HG03432 (cell line): ENCODE results near the gene CHMP2B.
"Not testable (repeated sequence)": the region's sequence is repeated elsewhere in the genome, so short reads cannot be mapped to it uniquely, and the experiment has no call there.

ENCODE experiments used
- ATAC-seq: cut with Tn5 transposase; IDR thresholded peaks from one replicate; pipeline ENCODE4 v1.9.1; 2021; ENCODE audit warnings: mild to moderate bottlenecking, moderate library complexity; ENCODE audit not compliant: unreplicated experiment

CHMP2B gene

GRCh38 chr3:87229113-87229512 is 2.0 kb downstream of the CHMP2B start:
- no peak for ATAC-seq

- no peak for ATAC-seq
These were observed 6.7 kb downstream of the CHMP2B start for GRCh38 chr3:87233805-87234204.

GRCh38 chr3:87236093-87236492 is 9.0 kb downstream of the CHMP2B start:
- no peak for ATAC-seq

- no peak for ATAC-seq
These were observed 19.7 kb downstream of the CHMP2B start for GRCh38 chr3:87246662-87247429.

GRCh38 chr3:87247430-87247773 is 20.3 kb downstream of the CHMP2B start:
- ATAC-seq = no peak

GRCh38 chr3:87248231-87248630 is 21.1 kb downstream of the CHMP2B start:
- not testable (repeated sequence) for ATAC-seq

GRCh38 chr3:87248831-87249230 is 21.7 kb downstream of the CHMP2B start:
- no peak for ATAC-seq

- ATAC-seq = no peak
These were observed 22.9 kb downstream of the CHMP2B start for GRCh38 chr3:87250009-87250408.

- ATAC-seq = peak; percentile 83
These were observed 33.2 kb downstream of the CHMP2B start for GRCh38 chr3:87260270-87260669.

GRCh38 chr3:87261925-87262324 is 34.8 kb downstream of the CHMP2B start:
- ATAC-seq = no peak

- no peak for ATAC-seq
These were observed 41.0 kb downstream of the CHMP2B start for GRCh38 chr3:87267953-87268645.

GRCh38 chr3:87268646-87269211 is 41.6 kb downstream of the CHMP2B start:
- no peak for ATAC-seq

GRCh38 chr3:87269723-87270122 is 42.6 kb downstream of the CHMP2B start:
- no peak for ATAC-seq

- ATAC-seq = no peak
These were observed 44.0 kb downstream of the CHMP2B start for GRCh38 chr3:87270908-87271700.

GRCh38 chr3:87272718-87273341 is 45.7 kb downstream of the CHMP2B start:
- ATAC-seq = peak; percentile 91

GRCh38 chr3:87276484-87276883 is 49.4 kb downstream of the CHMP2B start, which contains the start of gene POU1F1:
Gene POU1F1, minus strand, starts transcription at chr3:87276584. Its CDS starts 122 bp downstream, at chr3:87276462.
- ATAC-seq = no peak

- ATAC-seq = peak; percentile 77
These were observed 59.9 kb downstream of the CHMP2B start for GRCh38 chr3:87287011-87287410.

- ATAC-seq = no peak
These were observed 61.3 kb downstream of the CHMP2B start for GRCh38 chr3:87288446-87288845.

GRCh38 chr3:87298111-87298718 is 71.1 kb downstream of the CHMP2B start:
- ATAC-seq = peak; percentile 81

GRCh38 chr3:87305031-87305430 is 77.9 kb downstream of the CHMP2B start:
- ATAC-seq = not testable (repeated sequence)
